Activated CD4-positive, alpha-beta T cell treated with anti-CD3 and anti-CD28 coated beads, Interleukin-2, Interleukin-4, amounts not matched to agents 100 ng/mL and 50 ng/mL, durations not matched to agents 16 hours and 8 hours (primary cell): ENCODE results near the gene CACNA2D2.

Experiments
- DNase-seq: peaks from one replicate; pipeline ENCODE4 v3.0.0-alpha.2; 2020; ENCODE audit warnings: low spot score

Gene CACNA2D2

DNA sequence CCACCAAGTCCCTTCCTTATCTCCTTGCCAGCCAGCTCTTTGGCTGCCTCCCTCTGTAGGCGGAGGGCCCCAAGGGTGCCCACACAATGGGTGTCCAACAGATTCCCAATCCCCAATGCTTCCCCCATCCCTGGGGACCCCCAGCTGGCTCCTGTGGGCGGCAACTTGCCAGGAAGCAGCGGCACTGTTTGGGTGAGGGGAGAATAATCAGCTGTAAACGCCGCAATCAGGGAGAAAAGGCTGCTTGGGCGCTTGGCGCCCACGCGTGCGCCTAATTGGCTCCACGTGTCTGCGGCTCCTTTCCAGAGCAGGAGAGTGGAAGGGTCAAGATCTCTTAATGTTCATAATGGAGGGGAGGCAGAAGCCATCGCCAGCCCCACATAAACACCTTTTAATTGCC is 76.2 kb downstream of the CACNA2D2 start:
- no peak for DNase-seq

DNA sequence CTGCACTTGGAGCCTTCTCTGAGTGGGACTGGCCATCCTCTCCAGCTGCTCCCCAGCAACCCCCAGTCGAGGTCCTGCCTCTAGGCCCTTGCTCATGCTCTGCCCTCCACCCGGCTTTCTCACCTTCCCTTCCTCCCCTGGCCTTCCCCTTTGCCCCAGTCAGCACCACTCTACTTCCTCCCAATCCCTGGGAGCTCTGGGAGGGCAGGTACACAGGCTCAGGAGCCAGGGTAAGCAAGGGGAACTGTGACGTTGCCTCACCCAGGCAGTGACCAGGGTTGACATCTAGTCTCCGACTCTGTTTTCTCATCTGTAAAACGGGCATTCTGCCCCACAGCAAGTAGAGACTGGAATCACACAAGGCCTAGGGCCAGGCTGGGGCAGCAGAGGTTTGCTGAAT is 77.5 kb downstream of the CACNA2D2 start:
- no peak for DNase-seq

DNA sequence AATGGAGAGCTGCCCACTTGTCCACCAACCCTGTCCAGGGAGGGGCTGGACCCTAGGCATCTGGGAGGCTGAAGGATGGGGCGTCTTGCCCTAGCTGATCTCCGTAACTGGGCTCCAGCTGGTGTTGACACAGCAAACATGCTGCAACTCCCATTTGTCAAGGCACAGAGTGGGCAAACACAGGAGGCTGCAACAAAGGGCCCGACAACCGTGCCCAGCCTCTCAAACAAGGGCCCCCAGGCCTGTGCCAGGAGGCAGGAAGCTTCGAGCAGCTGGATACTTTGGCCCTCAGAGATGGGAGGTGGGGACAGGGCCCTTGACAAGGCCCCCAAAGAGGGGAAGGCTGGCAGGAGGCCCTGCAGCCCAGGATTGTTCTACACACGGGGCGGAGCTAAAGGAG is 79.9 kb downstream of the CACNA2D2 start:
- DNase-seq: no peak

DNA sequence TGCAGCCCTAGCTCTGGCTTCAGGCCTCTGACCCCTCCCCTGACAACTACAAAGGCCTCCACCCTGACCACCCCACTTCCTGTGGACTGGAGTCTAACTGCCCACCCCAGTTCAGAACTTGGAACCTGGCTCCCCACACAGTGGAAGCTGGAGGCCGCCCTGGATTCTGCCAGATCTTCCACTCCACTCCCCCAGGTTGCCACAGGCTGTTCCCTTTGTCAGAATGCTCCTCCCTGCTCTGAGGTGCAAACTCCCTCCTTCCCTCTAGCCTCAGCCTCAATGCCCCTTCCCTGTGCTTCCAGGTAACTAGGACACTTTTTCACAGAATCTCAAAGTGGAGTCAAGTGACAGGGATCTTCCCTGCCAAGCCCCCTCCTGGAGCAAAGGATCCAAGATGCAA is 81.3 kb downstream of the CACNA2D2 start:
- no peak for DNase-seq

DNA sequence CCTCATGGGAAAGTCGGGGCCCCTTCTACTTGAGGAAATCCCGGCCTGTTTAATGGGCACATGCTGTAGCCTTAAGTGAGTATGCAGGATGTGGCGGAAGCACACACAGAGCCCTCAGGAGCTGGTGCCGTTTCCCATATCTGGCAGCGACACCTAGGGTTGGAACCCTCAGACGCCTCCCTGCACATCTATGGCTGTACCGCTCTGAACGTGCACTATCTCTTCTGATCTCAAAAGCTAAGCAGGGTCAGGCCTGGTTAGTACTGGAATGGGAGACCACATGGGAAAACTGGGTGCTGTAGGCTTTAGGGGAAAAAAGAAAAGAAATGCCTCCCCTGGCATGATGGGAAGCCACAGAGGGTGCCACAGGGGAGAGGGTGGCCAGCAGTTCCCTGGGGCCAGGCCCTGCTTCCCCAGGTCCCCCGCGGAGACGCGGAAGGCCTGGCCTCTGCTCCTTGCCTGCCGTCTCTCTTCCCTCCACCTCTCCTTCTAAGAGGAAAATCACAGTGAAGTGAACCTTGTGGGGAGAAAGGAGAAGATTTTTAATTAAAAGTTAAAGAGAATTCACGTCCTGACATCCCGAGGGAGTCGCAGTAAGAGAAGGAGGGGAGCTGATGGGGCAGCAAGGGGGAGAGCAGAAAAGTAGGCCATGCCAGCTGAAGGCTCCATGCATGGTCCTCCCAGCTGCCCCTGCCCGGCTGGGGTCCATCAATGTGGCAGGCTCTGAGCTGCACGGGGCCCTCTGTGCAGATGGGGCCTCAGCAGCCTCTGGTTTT is 83.7 kb downstream of the CACNA2D2 start:
- no peak for DNase-seq

DNA sequence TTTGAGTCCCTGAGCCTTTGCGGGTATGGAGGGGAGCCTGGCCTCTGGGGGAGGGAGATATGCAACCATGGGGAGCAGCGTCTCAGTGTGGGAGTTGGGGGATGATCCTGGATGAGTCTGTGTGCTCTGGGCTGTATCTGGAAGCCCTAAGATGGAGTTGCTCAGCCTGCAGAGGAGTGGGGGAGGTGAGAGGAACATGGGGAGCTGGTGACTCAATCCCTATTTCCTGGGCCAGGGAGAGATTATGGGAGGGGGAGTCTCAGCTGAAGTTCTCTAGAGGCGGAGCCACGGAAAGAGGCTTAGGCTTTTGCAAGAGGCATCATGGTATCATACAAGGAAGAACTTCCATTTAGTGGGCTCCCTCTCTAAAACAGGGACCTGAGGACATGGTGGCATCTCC is 84.6 kb downstream of the CACNA2D2 start:
- DNase-seq: no peak

DNA sequence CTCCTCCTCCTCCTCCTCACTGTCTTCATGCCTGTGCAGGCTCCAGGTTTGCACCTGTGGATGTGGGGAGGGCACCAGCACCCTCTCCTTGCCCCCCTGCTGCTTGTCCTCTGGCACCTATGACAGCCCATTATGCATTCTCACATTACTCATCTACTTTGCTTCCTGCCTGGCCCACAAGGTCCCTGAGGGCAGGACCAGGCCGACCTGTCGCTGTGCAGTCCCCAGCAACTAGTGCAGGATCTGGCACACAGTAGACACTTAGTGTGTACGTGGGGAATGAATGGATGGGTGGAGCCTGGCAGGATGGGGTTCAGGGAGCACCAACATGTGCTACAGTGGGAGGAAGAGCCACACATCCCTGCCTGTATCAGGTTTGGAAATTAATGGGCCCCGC is 85.8 kb downstream of the CACNA2D2 start:
- no peak for DNase-seq

DNA sequence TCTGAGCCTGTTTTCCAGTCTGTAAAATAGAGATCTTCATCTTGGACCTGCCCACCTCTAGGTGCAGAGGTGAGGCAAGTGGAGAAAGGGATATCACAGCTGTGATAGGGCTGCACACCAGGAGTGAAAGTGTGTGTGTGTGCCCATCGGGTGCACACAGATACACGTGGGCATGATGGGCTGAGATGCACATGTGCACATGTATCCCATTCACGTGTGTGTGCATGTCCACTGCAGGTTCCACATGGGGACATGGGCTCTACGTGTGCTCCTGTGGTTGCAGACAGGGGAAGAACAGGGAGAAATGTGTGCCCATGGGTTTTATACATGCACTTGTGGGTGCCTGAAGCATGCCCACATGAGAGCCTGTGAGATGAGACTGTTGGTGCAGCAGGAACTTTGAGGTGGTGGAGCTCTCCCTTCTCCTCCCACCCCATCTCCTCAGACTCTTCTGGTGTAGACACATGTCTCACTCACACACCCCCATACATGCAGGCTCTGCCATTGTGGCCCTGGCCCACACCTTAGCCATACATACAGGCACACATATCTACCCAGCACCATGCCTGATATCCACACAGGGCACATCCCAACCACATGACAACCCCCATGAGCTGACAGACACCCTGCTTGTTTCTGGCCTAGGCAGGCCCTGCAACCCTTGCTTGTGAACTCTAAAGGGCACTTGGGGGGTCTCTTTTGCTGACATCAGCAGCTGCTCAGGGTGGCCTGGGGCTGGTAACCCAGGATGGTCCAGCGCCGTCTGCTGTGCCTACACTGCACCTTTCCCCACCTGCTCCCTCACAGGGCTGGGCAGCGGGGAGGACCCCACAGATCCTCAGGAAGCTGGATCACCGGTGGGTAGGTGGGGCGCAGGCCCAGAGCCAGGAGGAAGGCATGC is 86.4 kb downstream of the CACNA2D2 start:
- no peak for DNase-seq

DNA sequence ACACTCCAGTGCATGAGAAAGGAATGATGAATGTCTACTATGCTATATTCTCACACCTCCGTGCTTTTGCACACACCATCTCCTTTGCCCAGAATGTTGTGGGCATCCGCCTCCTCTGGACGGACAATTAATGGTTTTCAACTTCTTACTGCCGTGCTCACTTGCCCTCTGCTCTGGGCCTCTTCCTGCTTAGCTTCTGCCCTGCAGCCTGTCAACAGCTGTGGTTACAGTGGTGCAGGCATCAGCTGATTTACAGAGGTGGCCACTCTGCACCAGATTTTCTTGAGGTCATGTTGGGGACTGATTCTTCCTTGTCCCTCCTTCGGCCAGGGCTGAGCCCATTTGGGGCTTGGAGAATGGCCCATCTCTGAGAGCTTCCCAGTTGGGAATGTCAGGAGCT is 87.6 kb downstream of the CACNA2D2 start:
- no peak for DNase-seq

DNA sequence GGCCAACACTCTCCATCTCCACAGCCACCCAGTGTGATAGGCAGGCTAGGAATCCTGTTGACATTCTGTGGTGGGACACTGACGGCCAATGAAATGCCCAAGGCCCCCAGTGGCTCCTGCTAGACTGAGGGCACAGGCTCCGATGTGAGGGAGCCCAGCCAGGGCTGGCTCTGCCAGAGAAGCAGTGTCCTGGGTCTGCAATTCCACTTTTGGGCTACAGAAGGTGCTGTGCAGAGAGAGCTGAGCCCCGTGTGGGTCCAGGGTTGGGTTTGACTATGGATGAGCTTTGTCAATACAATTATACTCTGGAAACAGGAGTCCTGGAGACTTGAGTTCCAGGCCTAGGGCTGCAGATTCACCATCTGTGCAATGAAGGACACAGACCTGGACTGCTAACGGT is 88.4 kb downstream of the CACNA2D2 start:
- no peak for DNase-seq

DNA sequence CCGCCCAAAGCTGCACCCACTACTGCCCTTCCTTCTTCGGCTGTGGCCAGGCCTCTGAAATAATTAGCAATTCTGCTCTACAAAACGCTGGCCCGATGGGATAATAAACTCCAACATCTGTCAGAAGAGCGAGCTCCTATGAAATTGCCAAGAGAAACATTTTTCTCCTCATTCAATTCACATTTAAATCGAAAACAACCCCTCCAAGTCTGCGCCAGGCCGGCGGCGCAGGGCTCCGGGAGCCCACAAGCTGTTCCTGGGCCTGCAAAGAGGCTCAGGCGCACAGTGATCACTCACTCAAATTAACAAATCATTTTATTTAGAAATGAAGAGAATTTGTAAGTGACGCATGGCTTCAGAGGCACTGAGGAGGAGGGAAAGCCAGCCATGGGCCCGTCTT is 88.8 kb downstream of the CACNA2D2 start:
- no peak for DNase-seq

DNA sequence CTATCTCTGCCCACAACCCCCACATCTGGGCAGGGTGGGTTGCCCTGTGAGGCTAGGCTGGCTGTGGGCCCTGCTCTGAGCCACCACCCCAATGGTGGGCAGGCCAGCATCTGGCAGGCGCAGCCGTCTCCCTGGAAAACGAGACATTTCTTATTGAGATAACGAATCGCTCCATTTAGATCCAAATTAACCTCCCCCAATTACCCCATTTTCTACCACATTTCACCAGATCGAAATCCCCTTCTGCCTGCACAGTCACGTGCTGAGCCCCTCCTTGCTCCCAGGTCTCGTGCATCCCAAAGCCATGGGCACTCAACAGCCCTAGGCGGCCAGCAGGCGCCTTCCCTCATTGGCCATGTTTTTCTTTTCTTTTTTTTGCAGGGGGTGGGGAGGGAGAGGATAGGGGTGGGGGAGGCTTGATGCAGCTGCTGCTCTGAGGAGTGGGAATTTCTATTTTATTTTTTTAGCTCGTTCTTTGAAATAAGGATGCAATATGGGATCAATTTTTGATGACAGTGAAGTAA is 91.1 kb downstream of the CACNA2D2 start:
- DNase-seq: no peak

DNA sequence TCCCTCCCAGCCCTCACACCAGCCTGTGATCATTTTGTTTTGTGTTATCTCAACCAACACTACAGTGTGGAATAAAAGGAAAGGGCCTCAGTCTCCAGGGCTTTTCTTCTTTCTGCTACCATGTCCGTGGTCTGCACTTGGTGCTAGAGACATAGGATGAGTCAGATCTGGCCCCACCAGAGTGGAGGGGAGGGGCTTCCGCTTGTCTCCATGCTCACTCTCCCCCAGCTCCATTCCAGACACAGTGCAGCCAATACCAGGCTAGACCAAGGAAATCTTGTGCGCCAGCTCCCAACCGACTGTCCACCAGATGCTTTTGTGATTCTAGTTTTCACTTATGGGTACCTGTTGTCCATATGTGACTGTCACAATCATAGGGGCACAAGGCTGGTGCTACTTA is 92.2 kb downstream of the CACNA2D2 start:
- DNase-seq: no peak

DNA sequence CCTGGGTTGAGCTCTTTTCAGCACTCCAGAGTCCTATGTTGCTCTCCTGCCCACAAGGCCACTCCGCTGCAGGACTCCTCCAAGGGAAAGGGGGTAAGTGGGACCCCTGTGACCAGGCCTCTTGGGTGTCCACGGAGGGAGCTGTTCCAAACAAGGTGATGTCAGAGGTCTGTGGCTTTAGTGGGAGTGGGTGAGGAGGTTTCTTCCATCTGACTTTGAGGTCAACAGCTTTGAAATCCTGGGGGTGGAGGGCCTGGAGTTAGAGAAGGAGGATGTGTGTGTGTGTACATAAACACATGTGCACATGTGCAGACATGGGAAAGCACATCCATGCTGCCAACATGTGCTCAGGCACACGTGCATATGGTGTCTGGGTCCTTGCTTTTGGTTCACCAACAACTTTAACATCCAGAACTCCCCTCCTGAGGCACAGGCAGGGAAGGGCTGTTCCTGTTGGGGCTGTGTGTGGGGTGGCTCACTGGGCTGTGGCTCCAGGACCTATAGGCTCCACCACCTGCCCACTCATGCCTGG is 92.8 kb downstream of the CACNA2D2 start:
- no peak for DNase-seq

DNA sequence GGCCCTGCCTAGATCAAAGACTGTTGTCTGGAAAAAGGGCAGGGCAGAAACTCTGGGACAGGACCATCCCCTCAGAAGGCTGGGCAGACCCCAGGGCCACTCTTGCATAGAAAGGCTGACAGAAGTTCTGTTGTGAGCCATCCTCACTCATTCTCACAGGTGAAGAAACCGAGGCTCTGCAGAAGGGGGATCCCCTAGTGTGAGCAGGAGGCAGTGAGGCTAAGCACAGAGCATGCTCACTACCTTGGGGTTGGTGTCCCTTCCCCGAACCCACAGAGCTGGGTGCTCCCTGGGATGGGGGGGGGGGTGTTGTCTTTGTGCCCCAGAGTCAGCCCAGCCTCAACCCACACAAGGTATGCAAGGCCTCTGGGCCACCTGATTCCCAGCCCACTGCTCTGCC is 93.2 kb downstream of the CACNA2D2 start:
- no peak for DNase-seq

DNA sequence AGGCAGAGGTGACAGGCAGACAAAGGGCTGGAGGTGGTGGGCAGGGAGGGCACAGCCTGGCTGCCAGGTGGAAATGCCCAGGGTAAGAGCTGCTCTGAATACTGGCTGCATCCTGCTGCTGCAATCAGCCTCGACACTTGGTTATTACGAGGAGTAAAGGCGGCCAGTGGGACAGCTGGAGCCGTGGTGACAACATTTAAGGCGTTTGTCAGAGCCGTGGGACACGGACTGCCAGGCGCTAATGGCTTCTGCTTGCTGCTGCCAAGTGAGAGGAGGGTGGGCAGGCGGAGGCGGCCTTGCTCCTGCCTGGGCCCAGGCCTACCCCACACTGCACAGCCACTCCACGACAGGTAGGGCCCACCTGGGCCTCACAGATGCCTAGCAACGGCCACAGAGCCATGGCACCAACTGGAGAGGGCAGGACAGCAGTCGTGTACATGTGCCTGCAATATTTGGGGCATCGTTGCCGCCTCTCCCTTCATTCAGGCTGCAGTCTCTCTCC is 94.9 kb downstream of the CACNA2D2 start:
- DNase-seq: no peak

DNA sequence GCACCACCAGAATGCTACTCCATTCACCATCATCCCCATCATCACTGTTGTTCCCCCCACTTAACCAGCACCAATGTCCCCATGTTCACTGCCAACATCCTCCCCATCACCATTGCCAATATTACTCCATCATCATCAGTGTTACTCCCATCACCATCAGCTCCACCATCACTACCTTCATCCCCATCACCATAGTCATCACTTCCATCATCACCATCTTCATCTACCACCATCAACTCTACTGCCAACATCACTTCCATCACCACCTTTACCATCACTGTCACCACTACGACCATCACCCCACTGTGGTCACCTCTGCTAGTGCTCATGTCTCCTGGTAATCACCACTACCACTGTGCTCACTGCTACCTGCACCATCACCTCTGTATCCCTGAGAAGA is 96.9 kb downstream of the CACNA2D2 start:
- DNase-seq: no peak

DNA sequence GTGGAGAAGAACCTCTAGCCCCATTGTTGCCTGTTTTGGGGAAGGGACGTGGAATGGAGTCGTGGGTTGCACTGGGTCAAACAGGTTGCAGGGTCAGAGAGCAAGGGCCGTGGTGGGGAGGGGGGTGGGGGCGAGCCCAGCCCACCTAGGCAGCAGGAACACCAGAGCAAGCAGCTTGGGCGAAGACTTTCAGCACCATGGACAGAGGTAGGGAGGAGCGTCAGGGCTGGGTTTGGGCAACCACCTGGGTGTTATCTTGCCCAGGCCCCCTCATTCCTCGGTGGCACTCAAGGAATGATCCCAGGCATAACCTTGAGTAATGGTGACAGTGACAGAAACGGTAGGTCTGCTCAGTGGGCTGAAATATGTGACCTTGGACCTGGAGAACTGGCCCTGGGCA is 98.2 kb downstream of the CACNA2D2 start:
- peak; percentile 12 for DNase-seq

DNA sequence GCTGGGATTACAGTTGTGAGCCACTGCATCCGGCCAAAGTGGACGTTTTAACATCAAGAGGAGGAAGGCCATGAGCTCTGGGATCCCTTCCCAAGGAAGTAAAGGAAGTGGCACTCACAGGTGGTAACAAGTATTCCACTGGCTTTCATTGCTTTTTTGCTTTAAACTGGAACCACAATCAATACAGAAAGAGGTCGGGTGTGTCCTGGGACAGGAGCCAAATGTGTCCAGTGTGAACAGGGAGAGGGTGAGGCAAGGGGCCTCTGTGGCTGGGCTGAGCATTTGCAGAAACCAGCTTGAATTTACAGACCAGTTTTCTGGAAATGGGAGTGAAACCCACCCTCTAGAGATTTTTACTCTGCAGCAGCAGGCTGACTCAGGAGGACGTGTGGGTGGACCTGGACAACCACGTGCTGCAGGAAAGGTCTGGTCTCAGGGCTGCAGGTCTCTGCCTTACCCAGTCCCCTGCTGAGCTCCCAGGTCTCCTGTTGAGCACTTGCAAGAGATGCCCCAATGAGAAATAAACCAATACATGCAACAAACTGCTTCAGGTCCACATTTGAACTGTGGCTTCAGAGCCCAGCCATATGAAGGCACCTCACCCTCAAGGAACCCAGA is 101.3 kb downstream of the CACNA2D2 start:
- no peak for DNase-seq

DNA sequence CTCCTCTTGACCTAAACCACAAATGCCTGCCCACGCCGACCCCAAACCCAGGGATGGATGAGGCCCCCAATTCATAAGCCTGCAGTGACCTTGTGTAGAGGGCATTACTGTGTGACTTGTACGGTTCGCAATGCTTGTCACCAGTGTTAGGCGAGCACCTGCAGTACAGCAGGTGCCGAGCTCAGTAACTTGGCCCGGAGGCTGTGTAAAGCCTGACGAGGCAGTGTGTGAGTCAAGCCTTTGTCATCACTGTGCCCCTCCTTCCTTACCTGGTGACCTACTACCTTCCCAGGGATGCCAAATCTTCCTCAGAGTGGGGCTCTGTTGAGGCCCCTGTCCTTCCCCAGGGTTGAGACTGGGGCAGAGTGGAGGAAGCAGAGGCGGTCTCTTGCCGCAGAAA is 106.9 kb downstream of the CACNA2D2 start:
- DNase-seq: no peak

DNA sequence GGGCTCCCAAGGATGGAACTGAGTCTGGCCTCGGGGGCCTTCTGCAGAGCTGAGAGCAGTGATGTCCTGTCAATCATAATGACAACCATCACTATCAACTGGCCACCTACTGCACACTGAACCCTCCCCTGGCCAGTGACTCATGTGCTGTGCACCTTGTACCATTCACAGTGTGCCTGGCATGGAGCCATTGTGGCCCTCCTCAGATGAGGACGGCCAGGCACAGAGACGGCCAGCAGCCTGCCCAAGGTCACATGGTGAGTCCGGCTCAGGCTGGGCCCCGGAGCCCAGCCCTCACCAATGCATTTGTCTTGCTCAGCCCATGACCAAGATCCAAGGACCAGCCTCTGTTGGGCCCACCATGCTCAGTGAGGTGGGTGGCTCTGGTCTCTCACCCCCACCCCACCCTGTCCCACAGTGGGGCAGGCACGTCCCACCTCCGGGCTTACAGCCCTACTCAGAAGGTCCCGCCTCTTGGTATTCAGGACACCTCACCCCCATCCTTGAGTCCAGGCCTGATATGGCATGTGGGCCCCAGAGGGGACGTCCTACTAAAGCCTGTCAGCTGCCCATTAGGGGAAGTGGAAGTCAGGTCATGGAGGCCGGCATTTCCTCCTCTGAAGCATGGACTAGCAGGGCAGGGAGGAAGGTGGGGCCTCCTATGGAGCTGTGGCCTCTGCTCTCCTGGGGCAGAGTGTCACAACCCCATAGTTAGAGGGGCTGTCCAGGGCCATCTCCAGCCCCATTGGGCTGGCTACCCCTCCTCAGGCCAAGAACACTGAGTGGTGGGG is 108.2 kb downstream of the CACNA2D2 start:
- no peak for DNase-seq
